GM19395 (cell line): Measurements from ENCODE around the gene C16orf96.

Experiments used
- ATAC-seq: cut with Tn5 transposase; IDR thresholded peaks from one replicate; pipeline ENCODE4 v1.9.1; 2021; ENCODE audit warnings: mild to moderate bottlenecking, moderate library complexity; ENCODE audit not compliant: unreplicated experiment

Gene C16orf96

GRCh38 chr16:4556112-4556511, at the start of gene C16orf96:
C16orf96 (plus strand) TSS chr16:4556340; CDS start chr16:4556490, 150 bp downstream.
- no peak for ATAC-seq

GRCh38 chr16:4506450-4506849, 49.7 kb upstream of the C16orf96 start:
- no peak for ATAC-seq

GRCh38 chr16:4507588-4508345, 48.4 kb upstream of the C16orf96 start:
- ATAC-seq = no peak

- ATAC-seq = no peak
Measured at GRCh38 chr16:4508806-4509205, 47.3 kb upstream of the C16orf96 start.

- ATAC-seq = no peak
Measured at GRCh38 chr16:4509420-4509819, 46.7 kb upstream of the C16orf96 start.

GRCh38 chr16:4510131-4510530, 46.0 kb upstream of the C16orf96 start:
- ATAC-seq = no peak

GRCh38 chr16:4510747-4511426, 45.3 kb upstream of the C16orf96 start:
- no peak for ATAC-seq

- ATAC-seq = no peak
Measured at GRCh38 chr16:4511441-4512082, 44.6 kb upstream of the C16orf96 start.

GRCh38 chr16:4512473-4512872, 43.7 kb upstream of the C16orf96 start:
- ATAC-seq = no peak

- ATAC-seq = no peak
Measured at GRCh38 chr16:4513086-4513860, 42.9 kb upstream of the C16orf96 start.

- no peak for ATAC-seq
Measured at GRCh38 chr16:4513881-4514280, 42.3 kb upstream of the C16orf96 start.

GRCh38 chr16:4514606-4515005, 41.5 kb upstream of the C16orf96 start:
- ATAC-seq = no peak

- no peak for ATAC-seq
Measured at GRCh38 chr16:4515611-4516233, 40.4 kb upstream of the C16orf96 start.

- no peak for ATAC-seq
Measured at GRCh38 chr16:4517812-4518680, 38.1 kb upstream of the C16orf96 start.

GRCh38 chr16:4519274-4520058, 36.7 kb upstream of the C16orf96 start:
- ATAC-seq = no peak

- ATAC-seq = no peak
Measured at GRCh38 chr16:4520913-4521312, 35.2 kb upstream of the C16orf96 start.

GRCh38 chr16:4522051-4522581, 34.0 kb upstream of the C16orf96 start:
- no peak for ATAC-seq

- ATAC-seq = no peak
Measured at GRCh38 chr16:4523686-4524085, 32.5 kb upstream of the C16orf96 start.

- ATAC-seq = no peak
Measured at GRCh38 chr16:4524571-4524970, 31.6 kb upstream of the C16orf96 start.
